ENCODE results near the gene ADRA1B.

GRCh38 chr5:159913501-159913900, 2.8 kb upstream of the ADRA1B start:
- TF ChIP-seq POLR2A (IDR thresholded peaks at IDR 0.05) = no peak
- no peak for TF ChIP-seq CTCF (IDR thresholded peaks at IDR 0.05)
